Hepatocyte (in vitro differentiated cells): ENCODE results near the gene RAPGEF4. TPM values are rescaled to one million over a fixed set of nuclear protein-coding genes. Genes with fewer than 3 reads are reported as not detected.

Source experiments
- DNase-seq: peaks from one replicate; pipeline ENCODE4 v3.0.0-alpha.2; 2016; ENCODE audit warnings: low spot score
- H2AFZ ChIP-seq: fragments of 200-600 bp; sonication (generic); 2 replicates; pipeline ENCODE4 v1.6.0; 2016; ENCODE audit warnings: antibody characterized with exemption, mild to moderate bottlenecking
- H3K27ac ChIP-seq: fragments of 200-600 bp; sonication (generic); 2 replicates; pipeline ENCODE4 v1.5.1; 2016; ENCODE audit warnings: mild to moderate bottlenecking
- H3K27me3 ChIP-seq: fragments of 200-600 bp; sonication (generic); 2 replicates; pipeline ENCODE4 v1.6.1; 2016
- H3K36me3 ChIP-seq: fragments of 200-600 bp; sonication (generic); replicated peaks from 2 replicates; pipeline ENCODE4 v1.5.1; 2016; ENCODE audit warnings: low read depth; ENCODE audit not compliant: insufficient read depth
- H3K4me1 ChIP-seq: fragments of 200-600 bp; sonication (generic); 2 replicates; pipeline ENCODE4 v1.5.1; 2016; ENCODE audit warnings: mild to moderate bottlenecking, moderate library complexity; ENCODE audit not compliant: insufficient read depth
- H3K4me2 ChIP-seq: fragments of 200-600 bp; sonication (generic); 2 replicates; pipeline ENCODE4 v1.6.0; 2016
- H3K4me3 ChIP-seq: fragments of 200-600 bp; sonication (generic); 2 replicates; pipeline ENCODE4 v1.5.1; 2016; ENCODE audit warnings: mild to moderate bottlenecking
- H3K79me2 ChIP-seq: fragments of 200-600 bp; sonication (generic); 2 replicates; pipeline ENCODE4 v1.6.0; 2017; ENCODE audit warnings: mild to moderate bottlenecking
- H3K9me2 ChIP-seq: fragments of 200-600 bp; sonication (generic); replicated peaks from 2 replicates; pipeline ENCODE4 v1.6.0; 2017; ENCODE audit warnings: mild to moderate bottlenecking; ENCODE audit not compliant: insufficient read depth
- H3K9me3 ChIP-seq: fragments of 200-600 bp; sonication (generic); 2 replicates; pipeline ENCODE4 v1.5.1; 2016; ENCODE audit warnings: low read depth, mild to moderate bottlenecking
- H4K20me1 ChIP-seq: fragments of 200-600 bp; sonication (generic); 2 replicates; pipeline ENCODE4 v1.6.0; 2016; ENCODE audit warnings: mild to moderate bottlenecking; ENCODE audit not compliant: insufficient read depth, poor library complexity, severe bottlenecking
- CTCF ChIP-seq: fragments of 200-600 bp; sonication (generic); IDR thresholded peaks from 2 replicates; pipeline ENCODE4 v1.5.1; 2016; ENCODE audit warnings: antibody characterized with exemption, mild to moderate bottlenecking; ENCODE audit not compliant: poor library complexity
- EZH2 ChIP-seq: fragments of 200-600 bp; sonication (generic); IDR thresholded peaks from 2 replicates; pipeline ENCODE4 v1.6.1; 2016; ENCODE audit warnings: antibody characterized with exemption, mild to moderate bottlenecking, borderline replicate concordance
- EZH2phosphoT487 ChIP-seq: fragments of 200-600 bp; sonication (generic); IDR thresholded peaks from one replicate; pipeline ENCODE4 v1.6.1; 2018; ENCODE audit warnings: antibody characterized with exemption, mild to moderate bottlenecking, low read depth, moderate library complexity; ENCODE audit not compliant: unreplicated experiment, severe bottlenecking
- WGBS: methylation state at CpG from one replicate; pipeline ENCODE4 v1.1.6; 2016; ENCODE audit warnings: low lambda C conversion rate; ENCODE audit errors: missing lambda C conversion rate; 5-methylcytosine and 5-hydroxymethylcytosine counted together
- polyA plus RNA-seq: library from polyadenylated mRNA; unstranded; fragments of >200 nt; fragmentation: Nextera tagmentation; extraction: Ambion mirVana; gene quantifications from 2 replicates; pipeline ENCODE4 v1.2.1, GENCODE V29; 2016
- total RNA-seq: library from RNA; depleted of rRNA; stranded (reverse); fragments of >200 nt; gene quantifications from 2 replicates; pipeline ENCODE4 v1.2.3, GENCODE V29; 2014

Gene RAPGEF4
- total and polyA plus RNA-seq, 2 experiments from 2014 or later = 1.9 to 2.0 TPM

- no peaks in the 10 kb centered on the region for H3K9me3 ChIP-seq
- DNase-seq = no peak
- H3K4me2 ChIP-seq = no peak overlapping the region
- H4K20me1 ChIP-seq = no peaks in the 10 kb centered on the region
- WGBS = 74% methylated on average over 1 of the region's 1 CpG
- H3K9me2 ChIP-seq = no peaks in the 10 kb centered on the region
- H3K27me3 ChIP-seq = peaks cover 9% of the 10 kb centered on the region
- no peak overlapping the region for H3K27ac ChIP-seq
- no peaks in the 10 kb centered on the region for H3K36me3 ChIP-seq
- H3K4me3 ChIP-seq = no peak overlapping the region
- H3K4me1 ChIP-seq = no peaks in the 10 kb centered on the region
- H2AFZ ChIP-seq = no peak overlapping the region
- no peak for TF ChIP-seq EZH2
- no peak for TF ChIP-seq CTCF
- no peak for TF ChIP-seq EZH2phosphoT487
- no peaks in the 10 kb centered on the region for H3K79me2 ChIP-seq
Measured at GRCh38 chr2:172904236-172904635, 168.6 kb downstream of the RAPGEF4 start.

- no peaks in the 10 kb centered on the region for H3K4me1 ChIP-seq
- H3K4me2 ChIP-seq = no peak overlapping the region
- no peaks in the 10 kb centered on the region for H3K9me3 ChIP-seq
- TF ChIP-seq EZH2 = no peak
- no peak for TF ChIP-seq EZH2phosphoT487
- no peak for TF ChIP-seq CTCF
- no peak overlapping the region for H3K27ac ChIP-seq
- H4K20me1 ChIP-seq = no peaks in the 10 kb centered on the region
- DNase-seq = no peak
- H3K4me3 ChIP-seq = no peak overlapping the region
- no peaks in the 10 kb centered on the region for H3K9me2 ChIP-seq
- H3K27me3 ChIP-seq = no peaks in the 10 kb centered on the region
- no peaks in the 10 kb centered on the region for H3K36me3 ChIP-seq
- H3K79me2 ChIP-seq = no peaks in the 10 kb centered on the region
- WGBS = 71% methylated on average over 3 of the region's 3 CpGs
- no peak overlapping the region for H2AFZ ChIP-seq
Measured at GRCh38 chr2:172905937-172906811, 170.5 kb downstream of the RAPGEF4 start.

GRCh38 chr2:172908275-172908674 is 172.6 kb downstream of the RAPGEF4 start:
- 91% methylated on average over 3 of the region's 3 CpGs for WGBS
- no peak for TF ChIP-seq CTCF
- no peak for TF ChIP-seq EZH2phosphoT487
- no peak for TF ChIP-seq EZH2
- H2AFZ ChIP-seq = no peak overlapping the region
- H3K36me3 ChIP-seq = no peaks in the 10 kb centered on the region
- no peaks in the 10 kb centered on the region for H3K4me1 ChIP-seq
- DNase-seq = no peak
- no peaks in the 10 kb centered on the region for H4K20me1 ChIP-seq
- no peaks in the 10 kb centered on the region for H3K27me3 ChIP-seq
- no peaks in the 10 kb centered on the region for H3K79me2 ChIP-seq
- H3K9me2 ChIP-seq = no peaks in the 10 kb centered on the region
- no peaks in the 10 kb centered on the region for H3K9me3 ChIP-seq
- H3K4me2 ChIP-seq = no peak overlapping the region
- no peak overlapping the region for H3K27ac ChIP-seq
- no peak overlapping the region for H3K4me3 ChIP-seq
